HG03159 (cell line): Measurements from ENCODE around the gene RMI1.
"Not testable (repeated sequence)": the region's sequence is repeated elsewhere in the genome, so short reads cannot be mapped to it uniquely, and the experiment has no call there.

Source experiments
- ATAC-seq: cut with Tn5 transposase; IDR thresholded peaks from one replicate; pipeline ENCODE4 v1.9.1; 2021; ENCODE audit warnings: mild to moderate bottlenecking, moderate library complexity; ENCODE audit not compliant: unreplicated experiment

Gene RMI1

DNA sequence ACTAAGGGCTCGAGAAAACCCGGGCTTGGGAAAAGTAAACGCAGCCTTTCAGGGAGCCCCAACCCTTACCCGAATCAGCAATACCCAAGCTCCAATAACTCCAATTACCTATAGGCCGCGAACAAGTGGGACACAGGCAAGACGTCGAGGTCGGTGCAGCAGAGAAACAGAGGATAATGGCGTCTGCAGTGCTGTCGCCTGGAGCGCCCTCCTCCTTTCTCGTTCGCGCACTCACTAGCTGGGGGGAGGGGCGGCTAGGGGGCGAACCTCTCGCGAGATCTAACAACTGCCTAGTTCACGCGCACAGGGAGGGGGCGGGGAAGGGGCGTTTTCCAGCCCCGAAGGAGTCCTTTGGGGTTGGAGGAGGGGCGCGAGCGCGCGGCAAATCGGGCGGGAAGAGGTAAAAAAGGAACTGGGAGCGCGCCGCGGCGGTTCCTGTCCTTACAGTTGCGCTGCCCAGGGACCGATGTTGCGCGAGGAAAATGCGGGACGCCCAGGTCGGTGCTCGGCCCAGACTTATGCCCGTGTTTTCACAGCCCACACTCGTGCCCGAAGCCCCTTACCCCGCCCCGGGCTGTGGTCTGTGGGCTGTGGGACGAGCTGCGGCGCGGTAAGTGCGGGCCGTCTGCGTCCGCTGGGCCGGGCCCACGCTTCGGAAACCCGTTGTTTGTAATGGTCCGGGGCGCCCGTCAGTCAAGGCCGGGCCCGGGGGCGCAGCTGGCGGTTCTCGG lies at the start of gene RMI1:
Gene RMI1 (plus strand): TSS at position 411 of the 731 bp plus-strand sequence. CDS start 20,182 bp downstream, outside the sequence.
- peak; percentile 67 for ATAC-seq

DNA sequence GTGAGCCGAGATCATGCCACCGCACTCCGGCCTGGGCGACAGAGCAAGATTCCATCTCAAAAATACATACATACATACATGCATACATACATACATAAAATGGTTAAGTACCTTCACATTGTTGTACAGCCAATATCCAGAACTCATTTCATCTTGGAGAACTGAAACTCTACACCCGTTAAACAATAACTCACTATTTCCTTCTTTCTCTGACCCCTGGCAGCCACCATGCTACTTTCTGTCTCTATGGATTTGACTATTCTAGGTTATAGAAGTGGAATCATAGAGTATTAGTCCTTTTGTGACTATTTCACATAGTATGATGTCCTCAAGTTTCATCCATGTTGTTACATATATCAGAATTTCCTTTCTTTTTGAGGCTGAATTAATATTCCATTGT lies 49.7 kb upstream of the RMI1 start:
- ATAC-seq = no peak

DNA sequence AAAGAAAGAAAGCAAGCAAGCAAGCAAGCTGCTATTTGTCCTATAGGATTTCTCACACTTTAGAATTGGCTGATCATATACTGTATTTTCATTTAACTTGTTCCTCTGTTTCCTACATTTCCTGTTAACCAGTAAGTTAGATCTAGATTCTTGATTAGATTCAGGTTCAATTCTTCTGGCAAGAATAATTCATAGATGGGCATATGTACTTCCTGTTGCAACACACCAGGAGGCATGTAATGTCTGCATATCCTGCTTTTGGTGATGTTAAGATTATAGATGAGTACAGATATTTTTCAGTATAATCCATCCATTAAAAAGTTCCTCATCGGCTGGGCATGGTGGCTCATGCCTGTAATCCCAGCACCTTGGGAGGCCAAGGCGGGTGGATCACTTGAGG lies 48.6 kb upstream of the RMI1 start:
- ATAC-seq = no peak

DNA sequence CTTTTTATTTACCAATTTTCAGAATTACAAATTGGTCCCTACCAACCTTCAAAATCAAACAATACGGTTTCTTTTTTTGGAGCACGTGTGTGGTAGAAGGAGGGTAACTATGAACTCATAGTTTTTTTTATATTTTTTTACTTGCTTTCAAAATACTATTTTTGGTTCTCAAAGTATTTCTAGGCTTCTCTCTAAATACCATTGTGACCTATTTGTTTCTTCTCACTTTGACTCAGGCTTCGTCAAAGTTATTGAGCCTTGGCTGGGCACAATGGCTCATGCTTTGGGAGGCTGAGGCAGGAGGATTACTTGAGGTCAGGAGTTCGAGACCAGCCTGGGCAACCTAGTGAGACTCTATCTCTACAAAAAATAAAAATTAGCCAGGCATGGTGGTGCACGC lies 47.8 kb upstream of the RMI1 start:
- ATAC-seq = no peak

DNA sequence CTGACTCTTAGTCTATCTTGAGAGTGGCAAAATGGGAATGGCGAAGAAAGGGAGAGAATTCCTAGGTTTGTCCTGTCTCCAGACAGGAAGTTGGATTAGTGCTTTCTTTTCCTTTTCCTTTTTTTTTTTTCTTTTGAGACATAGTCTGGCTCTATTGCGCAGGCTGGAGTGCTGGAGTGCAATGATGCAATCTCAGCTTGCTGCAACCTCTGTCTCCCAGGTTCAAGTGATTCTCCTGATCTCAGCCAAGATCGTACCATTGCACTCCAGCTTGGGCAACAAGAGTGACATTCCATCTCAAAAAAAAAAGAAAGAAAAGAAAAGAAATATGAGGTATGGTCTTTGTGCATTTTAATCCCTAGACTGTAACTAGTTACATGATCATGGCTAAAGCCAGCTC lies 46.8 kb upstream of the RMI1 start:
- no peak for ATAC-seq

DNA sequence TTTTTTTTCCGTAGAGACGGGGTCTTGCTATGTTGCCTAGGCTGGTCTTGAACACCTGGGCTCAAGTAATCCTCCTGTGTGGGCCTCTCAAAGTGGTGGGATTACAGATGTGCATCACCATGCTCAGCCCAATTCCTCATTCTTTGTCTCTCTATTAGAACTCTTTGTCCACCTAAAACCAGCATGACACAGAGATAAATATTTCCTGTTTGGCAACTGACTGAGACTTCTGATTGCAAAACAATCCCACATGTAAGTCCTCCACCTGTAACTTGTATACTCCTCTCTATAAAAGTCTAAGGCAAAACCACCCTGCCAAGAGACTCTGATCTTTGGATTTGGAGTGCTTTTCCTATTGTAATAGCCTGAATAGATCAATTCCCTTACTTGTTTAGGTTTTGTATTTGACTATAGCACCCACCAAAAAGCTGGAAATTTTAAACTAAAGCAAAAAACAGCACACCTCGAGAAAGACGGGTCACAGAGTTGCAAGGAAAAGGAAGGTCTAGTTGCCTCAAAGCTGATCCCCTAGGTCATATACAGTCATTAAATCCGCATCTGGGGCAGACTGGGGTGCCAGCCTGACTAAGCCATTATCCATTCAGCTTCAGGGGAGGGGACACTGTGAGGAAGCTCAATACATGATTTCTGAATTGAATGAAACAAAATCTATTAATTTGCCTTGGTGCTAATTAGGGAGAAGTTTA lies 45.9 kb upstream of the RMI1 start:
- no peak for ATAC-seq

DNA sequence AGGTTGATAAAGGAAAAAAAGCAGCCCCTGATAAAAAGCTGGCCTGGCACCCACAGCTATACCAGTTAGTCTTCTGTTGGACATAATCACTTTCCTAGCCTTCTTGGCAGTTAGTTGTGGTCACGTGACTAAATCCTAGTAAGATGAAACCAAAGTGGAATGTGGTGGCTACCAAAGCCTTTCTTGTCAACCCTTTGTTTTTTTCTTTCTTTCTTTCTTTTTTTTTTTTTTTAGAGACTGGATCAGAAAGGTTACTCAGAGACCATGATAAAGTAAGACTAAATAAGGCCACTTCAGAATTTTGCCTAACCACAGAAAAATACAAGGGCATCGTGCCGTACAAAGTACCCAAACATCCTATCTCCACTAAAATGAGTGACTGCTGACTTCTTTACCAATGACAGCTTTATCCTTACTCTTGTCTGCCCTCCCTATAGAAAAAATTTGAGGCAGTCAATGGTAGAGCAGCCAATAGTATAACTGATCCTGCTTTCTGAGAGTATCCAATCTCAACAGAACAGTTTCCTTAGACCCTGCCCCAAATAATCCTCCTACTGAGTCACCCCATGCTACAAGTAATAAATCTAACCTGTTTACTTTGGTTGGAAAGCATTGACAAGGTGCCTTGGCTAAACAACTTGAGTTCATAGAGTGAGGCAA lies 45.2 kb upstream of the RMI1 start:
- no peak for ATAC-seq

DNA sequence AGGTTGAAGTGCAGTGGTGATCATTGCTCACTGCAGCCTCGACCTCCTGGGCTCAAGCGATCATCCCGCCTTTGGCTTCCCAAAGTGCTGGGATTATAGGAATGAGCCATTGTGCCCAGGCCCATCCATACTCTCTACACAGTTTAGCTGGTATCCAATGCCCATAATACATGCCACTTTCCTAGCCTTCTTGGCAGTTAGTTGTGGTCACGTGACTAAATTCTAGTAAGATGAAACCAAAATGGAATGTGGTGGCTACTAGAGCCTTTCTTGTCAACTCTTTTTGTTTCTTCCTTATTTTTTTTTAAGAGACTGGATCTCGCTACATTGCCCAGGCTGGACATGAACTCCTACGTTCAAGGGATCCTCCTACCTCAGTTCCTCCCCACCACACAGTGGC lies 44.1 kb upstream of the RMI1 start:
- ATAC-seq = no peak

DNA sequence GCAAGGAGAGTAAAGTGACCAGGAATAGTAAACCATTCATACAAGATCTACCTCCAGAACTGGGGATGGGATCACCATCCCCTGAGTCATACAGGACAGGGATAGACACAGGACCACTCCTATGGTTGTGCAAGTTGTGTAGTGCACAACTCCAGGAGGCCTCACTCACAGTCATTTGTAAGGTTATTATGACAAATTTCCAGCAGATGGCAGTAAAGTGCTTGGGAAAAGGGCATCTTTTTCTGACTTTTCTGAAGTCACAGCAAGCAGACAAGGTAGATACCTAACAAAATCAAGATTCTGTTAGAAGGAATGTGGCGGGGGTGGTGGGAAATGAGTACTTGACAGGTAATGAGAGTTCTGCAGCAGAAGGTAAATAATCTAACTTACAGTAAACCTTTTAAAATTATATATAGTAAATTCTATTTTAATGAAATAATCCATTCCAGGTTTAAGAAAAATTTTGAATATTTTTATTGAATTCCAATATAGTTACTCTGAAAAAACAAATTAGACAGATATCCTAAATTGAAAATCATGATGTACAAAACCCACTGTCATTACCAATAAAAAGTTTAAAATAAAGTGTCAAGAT lies 42.6 kb upstream of the RMI1 start:
- peak; percentile 76 for ATAC-seq

DNA sequence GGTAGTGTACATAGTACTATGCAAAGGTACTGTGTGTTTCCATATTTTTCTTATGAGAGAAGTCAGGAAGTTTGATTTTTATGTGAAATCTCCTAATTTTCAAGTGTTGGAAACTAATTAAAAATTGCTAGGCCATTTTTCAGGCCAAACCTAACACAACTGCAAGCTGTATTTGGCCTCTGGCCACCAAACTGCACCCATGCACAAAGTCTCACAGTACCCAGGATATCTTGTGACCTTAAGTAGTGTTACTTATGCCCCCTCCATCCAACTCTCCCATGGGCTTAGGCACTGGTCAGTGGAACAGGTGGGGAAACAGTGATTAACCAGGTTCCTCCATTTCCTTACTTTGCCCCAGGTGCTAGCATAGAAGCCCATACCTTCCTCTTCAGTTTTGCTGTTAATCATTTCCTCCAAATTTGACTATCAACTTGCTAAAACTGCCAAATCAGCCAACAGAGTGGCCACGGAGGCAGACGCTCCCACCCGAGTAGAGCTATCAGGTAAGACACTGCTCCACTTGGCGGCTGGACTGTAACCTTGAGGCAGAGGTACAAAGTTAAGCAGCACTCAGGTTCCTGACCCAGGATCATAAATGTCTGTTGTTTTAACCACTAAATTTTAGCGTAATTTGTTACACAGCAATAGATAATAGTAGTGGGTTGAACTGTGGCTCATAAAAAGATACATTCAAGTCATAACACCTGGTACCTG lies 39.9 kb upstream of the RMI1 start:
- ATAC-seq = no peak

DNA sequence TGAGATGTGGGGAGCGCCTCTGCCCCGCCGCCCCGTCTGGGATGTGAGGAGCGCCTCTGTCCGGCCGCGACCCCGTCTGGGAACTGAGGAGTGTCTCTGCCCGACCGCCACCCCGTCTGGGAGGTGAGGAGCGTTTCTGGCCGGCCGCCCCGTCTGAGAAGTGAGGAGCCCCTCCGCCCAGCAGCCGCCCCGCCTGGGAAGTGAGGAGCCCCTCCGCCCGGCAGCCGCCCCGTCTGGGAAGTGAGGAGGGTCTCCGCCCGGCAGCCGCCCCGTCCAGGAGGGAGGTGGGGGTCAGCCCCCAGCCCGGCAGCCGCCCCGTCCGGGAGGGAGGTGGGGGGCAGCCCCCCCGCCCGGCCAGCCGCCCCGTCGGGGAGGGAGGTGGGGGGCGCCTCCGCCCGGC lies 32.5 kb upstream of the RMI1 start:
- ATAC-seq = not testable (repeated sequence)

DNA sequence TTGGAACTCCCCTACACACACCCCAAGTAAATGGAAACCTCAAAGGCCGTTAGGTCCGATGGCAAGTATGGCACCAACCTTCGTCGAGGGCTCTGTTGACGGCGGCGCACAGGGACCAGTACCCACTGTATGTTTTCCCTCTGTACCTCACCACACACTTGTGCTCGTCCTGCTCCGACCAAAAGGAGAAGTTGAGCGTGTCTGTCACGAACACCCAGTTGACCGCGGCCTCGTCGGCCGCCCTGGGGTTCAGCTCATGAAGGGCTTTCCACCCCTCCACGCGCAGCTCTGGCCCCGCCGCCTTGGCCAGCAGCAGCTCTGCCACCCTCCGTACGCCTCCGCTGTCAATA lies 24.5 kb upstream of the RMI1 start:
- ATAC-seq = peak; percentile 61

DNA sequence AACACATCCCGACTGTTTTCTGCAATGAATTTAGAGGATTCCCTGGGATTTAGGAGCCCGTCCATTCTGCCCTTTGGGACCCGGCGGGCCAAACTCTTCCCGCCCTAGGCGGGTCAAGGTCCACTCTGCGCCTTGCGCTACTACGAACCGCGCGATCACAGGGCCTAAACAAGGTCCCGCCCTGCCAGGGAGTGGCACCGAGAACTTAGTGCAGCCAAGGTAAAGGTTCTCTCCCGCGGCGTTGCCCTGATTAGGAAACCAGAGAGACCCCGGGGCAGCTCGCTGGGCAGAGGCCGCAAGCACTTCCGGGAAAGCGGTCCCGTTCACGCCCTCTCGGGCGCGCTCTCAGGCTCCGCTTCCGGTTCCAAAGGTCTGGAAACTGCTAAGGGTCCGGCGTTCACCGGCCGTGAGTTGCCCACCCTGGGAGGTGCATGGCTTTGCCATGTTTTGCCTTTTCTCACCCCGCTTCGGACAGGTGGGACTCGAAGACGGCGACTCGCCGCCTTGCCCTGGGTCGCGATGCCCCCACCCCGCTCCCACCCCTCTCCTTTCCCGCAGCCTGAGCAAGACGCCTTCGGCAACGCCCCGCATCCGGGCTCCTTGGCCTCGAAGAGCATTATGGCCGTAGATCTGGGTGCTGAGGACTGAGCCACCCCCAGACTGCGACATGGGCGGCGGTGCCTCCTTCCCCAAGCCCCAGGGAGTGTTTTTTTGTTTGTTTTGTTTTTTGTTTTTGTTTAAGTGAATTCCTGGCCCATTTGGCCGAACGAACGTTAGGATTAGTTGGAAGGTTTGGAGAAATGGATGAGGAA lies 24.0 kb upstream of the RMI1 start:
- peak; percentile 70 for ATAC-seq

DNA sequence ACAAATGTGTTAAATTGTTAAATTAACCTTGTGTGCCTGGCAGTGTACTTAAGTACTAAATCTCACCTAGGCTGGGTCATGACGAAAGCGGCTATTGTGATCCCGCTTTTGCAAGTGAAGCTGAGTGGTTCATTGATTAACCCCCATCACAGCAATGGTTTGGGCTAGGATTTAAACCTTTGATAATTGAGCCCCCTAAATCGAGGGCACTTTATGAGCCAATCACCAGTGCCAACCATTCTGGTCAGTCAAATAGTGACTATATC lies 23.4 kb upstream of the RMI1 start:
- no peak for ATAC-seq

DNA sequence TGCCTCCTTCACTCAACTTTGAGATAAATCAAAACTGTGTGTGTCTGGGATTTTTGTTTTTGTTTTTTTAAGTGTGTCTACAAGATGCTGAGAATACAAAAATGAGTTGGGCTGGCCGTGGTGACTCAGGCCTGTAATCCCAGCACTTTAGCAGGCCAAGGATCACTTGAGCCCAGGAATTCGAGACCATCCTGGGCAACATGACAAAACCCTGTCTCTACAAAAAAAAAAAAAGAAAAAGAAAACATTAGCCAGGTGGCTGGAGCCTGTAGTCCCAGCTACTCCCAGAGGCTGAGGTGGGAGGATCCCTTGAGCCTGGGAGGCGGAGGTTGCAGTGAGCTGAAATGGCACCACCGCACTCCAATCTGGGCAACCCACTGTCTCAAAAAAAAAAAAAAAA lies 21.5 kb upstream of the RMI1 start:
- ATAC-seq = no peak

DNA sequence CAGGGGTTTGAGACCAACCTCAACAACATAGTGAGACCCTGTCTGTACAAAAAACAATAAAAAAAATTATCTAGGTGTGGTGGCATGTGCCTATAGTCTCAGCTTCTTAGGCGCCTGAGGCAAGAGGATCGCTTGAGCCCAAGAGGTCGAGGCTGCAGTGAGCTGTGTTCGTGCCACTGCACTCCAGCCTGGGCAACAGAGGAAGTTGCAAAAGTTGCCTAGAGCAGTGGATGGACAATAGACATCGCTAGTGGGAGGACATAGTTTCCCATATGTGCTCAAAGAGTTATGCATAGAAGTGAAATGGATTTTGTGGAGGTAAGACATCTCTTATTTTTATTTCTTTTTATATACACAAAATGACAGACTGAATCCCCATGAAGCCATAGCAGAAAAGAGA lies 19.6 kb upstream of the RMI1 start:
- ATAC-seq = no peak

DNA sequence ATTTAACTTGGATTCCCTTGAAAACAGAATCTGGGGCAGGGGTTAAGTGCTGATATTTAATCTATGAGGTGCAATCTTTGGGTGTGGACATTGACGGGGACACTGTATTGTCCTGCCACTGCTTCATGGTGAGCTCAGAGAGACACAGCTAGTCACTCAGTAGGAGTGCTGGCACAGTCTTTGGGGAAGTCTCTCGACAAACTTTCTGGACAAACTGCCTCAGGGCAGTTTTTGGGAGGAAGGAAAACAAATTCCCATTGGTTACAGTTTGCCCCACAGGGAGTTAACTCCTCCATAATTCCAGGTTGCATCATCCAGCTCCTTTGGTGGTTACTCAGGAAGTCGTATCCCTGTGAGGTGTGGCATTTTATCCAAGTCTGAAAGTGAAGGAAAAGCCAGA lies 18.4 kb upstream of the RMI1 start:
- no peak for ATAC-seq

DNA sequence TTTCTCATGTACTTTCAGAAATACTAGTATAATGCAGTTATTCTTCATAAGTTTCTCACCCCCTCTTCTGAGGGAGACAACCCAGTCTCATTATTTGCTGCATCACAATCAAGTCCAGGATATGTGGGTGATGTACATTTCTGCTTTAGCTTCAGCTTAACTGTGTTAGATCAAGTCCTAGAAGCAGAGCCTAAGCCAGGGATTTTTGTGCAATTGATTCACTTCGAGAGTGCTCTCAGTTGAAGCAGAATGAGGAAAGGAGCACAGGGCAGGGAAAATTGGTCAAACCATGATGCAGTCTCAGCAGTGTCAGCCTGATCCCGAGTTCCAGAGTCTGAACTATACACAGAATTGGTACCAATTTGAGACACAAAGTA lies 15.6 kb upstream of the RMI1 start:
- ATAC-seq = no peak

DNA sequence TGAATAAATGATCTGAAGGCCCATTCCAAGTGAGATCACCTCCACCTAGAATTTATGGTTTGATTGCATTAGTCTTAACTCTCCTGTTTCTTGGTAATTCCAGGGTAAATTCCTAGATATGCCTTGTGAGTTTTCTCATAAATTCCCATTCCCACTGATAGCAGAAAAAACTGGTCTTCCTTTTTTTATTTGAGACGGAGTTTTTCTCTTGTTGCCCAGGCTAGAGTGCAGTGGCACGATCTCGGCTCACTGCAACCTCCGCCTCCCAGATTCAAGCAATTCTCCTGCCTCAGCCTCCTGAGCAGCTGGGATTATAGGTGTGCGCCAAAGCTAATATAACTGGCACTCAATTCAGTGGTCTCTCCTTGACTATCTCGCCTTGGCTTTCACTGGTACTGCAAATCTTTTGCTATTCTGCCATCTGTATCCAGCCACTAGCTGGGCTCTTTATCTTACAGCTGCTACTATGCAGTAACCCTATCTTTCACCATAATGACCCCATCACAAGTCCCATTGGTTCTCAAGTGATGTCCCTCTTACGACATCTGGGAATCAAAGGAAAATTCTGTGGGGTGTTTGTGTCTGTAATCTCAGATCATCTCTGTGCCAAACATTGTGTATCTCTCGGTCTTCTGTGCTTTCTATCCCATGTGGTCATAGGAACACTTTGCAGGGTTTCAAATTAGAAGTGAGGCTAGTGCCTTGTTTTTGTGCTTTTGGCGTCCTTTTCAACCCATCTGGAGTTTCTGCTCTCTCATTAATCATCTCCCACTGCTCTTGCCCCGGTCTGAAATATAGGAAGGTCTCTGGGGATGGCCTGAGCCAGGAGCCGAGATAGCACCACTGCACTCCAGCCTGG lies 15.0 kb upstream of the RMI1 start:
- ATAC-seq = no peak

DNA sequence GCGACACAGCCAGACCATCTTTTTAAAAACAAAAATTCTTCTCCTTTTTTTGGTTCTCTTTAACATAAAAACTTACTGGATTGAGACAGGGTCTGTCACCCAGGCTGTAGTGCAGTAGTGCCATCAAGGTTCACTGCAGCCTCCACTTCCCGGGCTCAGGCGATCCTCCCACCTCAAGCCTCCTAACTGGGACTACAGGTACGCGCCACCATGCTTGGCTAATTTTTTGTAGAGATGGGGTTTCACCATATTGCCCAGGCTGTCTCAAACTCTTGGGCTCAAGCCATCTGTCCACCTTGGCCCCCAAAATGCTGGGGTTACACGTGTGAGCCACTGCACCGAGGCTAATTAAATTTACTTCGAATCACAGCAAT lies 14.4 kb upstream of the RMI1 start:
- no peak for ATAC-seq
